Heart right ventricle (tissue), 16 donors: ENCODE results near the gene DNAH17. TPM values are rescaled to one million over a fixed set of nuclear protein-coding genes. Genes with fewer than 3 reads are reported as not detected.

Source experiments
- ATAC-seq, 8 donors: fragments of 200-7000 bp; cut with Tn5 transposase; one replicate each; pipeline ENCODE4 v1.9.1; 2020; ENCODE audit warnings: mild to moderate bottlenecking in 8 of 8, moderate library complexity in 8 of 8, moderate number of reproducible peaks in 1 of 8
- DNase-seq, 2 donors: peaks; one replicate each; pipeline ENCODE4 v3.0.0-alpha.2; 2020
- H3K27ac ChIP-seq, 10 donors: fragments of 200-600 bp; sonication (generic) in 2 of 10; one replicate each; pipeline versions ENCODE4 v1.5.0 to v1.8.0; 2020 to 2022; ENCODE audit warnings: mild to moderate bottlenecking in 3 of 10
- H3K27me3 ChIP-seq, 7 donors: fragments of 200-600 bp; one replicate each; pipeline ENCODE4 v1.8.0; 2021 to 2022; ENCODE audit warnings: mild to moderate bottlenecking in 2 of 7
- H3K36me3 ChIP-seq, 9 donors: fragments of 200-600 bp; sonication (generic) in 1 of 9; one replicate each; pipeline versions ENCODE4 v1.5.0 to v1.8.0; 2020 to 2022; ENCODE audit warnings: mild to moderate bottlenecking in 2 of 9
- H3K4me1 ChIP-seq, 9 donors: fragments of 200-600 bp; sonication (generic) in 1 of 9; one replicate each; pipeline versions ENCODE4 v1.5.0 to v1.8.0; 2020 to 2022; ENCODE audit warnings: mild to moderate bottlenecking in 4 of 9
- H3K4me3 ChIP-seq, 10 donors: fragments of 200-600 bp; sonication (generic) in 2 of 10; one replicate each; pipeline versions ENCODE4 v1.5.0 to v1.8.0; 2020 to 2022; ENCODE audit warnings: mild to moderate bottlenecking in 7 of 10, moderate library complexity in 2 of 10
- H3K9me3 ChIP-seq, 11 donors: fragments of 200-600 bp in 10 of 11; sonication (generic) in 2 of 11; one replicate each; pipeline versions ENCODE4 v1.5.0 to v1.8.0; 2013 to 2022; ENCODE audit warnings: mild to moderate bottlenecking in 2 of 11, control low read depth in 1 of 11, moderate library complexity in 1 of 11
- WGBS, 2 donors: extraction: QIAGEN DNeasy Blood & Tissue Kit; methylation state at CpG; one replicate each; pipeline ENCODE4 v1.1.7; 2013; ENCODE audit warnings: inconsistent platforms in 1 of 2; 5-methylcytosine and 5-hydroxymethylcytosine counted together
- intact Hi-C, 10 donors: fragments of 100-400 bp; cut with DNase I; formaldehyde crosslinking; loops; one replicate each; pipeline versions ENCODE4 v1.11.1 to v1.14.2; 2022
- polyA plus RNA-seq, 2 donors: library from polyadenylated mRNA; stranded (reverse); fragments of 200-250 nt; gene quantifications; one replicate each; pipeline ENCODE4 v1.2.3, GENCODE V29; 2013
- total RNA-seq, 10 donors: library from RNA; stranded (reverse); fragmentation: NEBNext Ultra II Directional in 3 of 10; extraction: Animal tissue kit (Norgen Biotek cat#: 25700) in 3 of 10; gene quantifications; one replicate each; pipeline versions ENCODE4 v1.2.1 to v1.2.4, GENCODE V29; 2021 to 2023
- TF ChIP-seq, protein P1 (sequence below), 9 donors: fragments of 200-600 bp; sonication (generic) in 2 of 9; IDR thresholded peaks; one replicate each; pipeline versions ENCODE4 v1.5.0 to v1.8.0; 2021 to 2022; ENCODE audit warnings: antibody characterized with exemption in 9 of 9, mild to moderate bottlenecking in 5 of 9, moderate library complexity in 1 of 9
- donor health status: Arrhythmogenic right ventricular cardiomyopathy.
- donor health status: ischemic (EF 13 %, LVEDD 7.1; RV severe dilation, severe dysfunction).
- donor health status: healthy with polysubstance abuse.
- donor health status: DM: no; HTN: yes; CAD: no.
- donor health status: DM: no; HTN: no; CAD: no.
- donor health status: ischemic (EF 25% LVEDD 6.9; RV normal size, moderate dysfunction).
- donor health status: ischemic (EF 25% LVEDD 5.7; RV mildly dilated, moderate dysfunction).
- donor health status: healthy.
- donor health status: DM: yes; HTN: yes; CAD: no.
- donor health status: Ischemic cardiomyopathy.
- donor health status: ischemic (EF 35%, LVEDD 5.7; RV mildly dilated, moderate dysfunction).
- donor health status: nonischemic (EF 11% LVEDD 7.7; RV severe dilation, severe dysfunction).
- donor health status: DM: yes; HTN: yes; CAD: no.
- donor health status: PGD.
- donor health status: ischemic (EF 29% LVEDD 5.4; RV normal size, mild dysfunction).
- donor health status: nonischemic (EF 23%, LVEDD 6.1; RV moderate dilation, normal function).

The DNAH17 gene
- total and polyA plus RNA-seq, 12 donors: 0.05 to 0.30 (median 0.09) TPM; not detected in 4

DNA sequence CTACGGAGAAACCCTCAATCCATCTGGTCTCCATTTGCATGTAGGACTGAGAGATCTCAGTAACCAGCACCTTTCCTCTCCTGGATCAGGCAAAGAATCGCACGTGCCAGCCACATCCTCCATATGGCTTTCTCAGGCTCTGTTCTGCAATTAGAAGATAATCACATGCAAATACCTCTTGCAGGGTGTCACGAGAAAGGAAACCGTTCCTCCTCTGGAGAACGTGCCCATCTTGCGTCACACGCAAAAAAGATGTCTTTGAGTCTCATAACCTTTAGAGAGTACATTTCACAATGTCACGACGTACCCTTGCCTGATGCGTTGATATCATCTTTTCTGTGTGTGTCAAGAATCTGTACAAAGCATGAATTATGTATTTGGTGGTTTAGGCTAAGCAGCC, 36.2 kb upstream of the DNAH17 start:
- H3K27ac ChIP-seq: no peak overlapping the region
- H3K4me1 ChIP-seq: peaks cover 0 to 29% (median 0%) of the 10 kb centered on the region in 9 donors
- no peak overlapping the region for H3K4me3 ChIP-seq
- DNase-seq (no peak), ATAC-seq (no peak)
- peaks cover 0 to 12% (median 0%) of the 10 kb centered on the region in 7 donors for H3K27me3 ChIP-seq
- peaks cover 0 to 7% (median 0%) of the 10 kb centered on the region in 11 donors for H3K9me3 ChIP-seq
- no peaks in the 10 kb centered on the region for H3K36me3 ChIP-seq
- 90 to 91% methylated on average over 11 of the region's 11 CpGs for WGBS, 2 donors
- intact Hi-C loops: no loop called here
- TF ChIP-seq, protein P1, sequence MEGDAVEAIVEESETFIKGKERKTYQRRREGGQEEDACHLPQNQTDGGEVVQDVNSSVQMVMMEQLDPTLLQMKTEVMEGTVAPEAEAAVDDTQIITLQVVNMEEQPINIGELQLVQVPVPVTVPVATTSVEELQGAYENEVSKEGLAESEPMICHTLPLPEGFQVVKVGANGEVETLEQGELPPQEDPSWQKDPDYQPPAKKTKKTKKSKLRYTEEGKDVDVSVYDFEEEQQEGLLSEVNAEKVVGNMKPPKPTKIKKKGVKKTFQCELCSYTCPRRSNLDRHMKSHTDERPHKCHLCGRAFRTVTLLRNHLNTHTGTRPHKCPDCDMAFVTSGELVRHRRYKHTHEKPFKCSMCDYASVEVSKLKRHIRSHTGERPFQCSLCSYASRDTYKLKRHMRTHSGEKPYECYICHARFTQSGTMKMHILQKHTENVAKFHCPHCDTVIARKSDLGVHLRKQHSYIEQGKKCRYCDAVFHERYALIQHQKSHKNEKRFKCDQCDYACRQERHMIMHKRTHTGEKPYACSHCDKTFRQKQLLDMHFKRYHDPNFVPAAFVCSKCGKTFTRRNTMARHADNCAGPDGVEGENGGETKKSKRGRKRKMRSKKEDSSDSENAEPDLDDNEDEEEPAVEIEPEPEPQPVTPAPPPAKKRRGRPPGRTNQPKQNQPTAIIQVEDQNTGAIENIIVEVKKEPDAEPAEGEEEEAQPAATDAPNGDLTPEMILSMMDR (IDR thresholded peaks at IDR 0.05): no peak

DNA sequence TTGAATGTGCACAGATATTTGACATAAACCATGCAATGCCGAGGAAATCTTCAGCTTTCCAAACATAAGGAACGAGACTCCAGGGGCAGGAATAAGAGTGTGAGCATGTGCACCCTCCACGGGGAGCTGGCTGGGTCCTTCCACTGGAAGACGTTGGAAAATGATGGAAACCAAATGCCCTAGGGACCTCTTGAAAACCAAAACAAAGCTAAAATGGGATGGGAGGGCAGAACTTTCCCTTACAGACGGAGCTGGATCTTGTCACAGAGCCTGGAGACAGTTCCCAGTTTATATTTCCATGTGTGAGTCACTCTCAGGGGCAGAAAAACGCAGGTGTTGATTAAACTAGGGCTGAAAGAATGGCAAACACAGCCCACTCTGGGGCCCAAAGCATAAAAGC, 34.4 kb upstream of the DNAH17 start:
- no peaks in the 10 kb centered on the region for H3K36me3 ChIP-seq
- 21 to 33% methylated on average over 6 of the region's 6 CpGs for WGBS, 2 donors
- H3K27ac ChIP-seq: no peak overlapping the region
- TF ChIP-seq, protein P1 (IDR thresholded peaks at IDR 0.05): no peak
- H3K4me1 ChIP-seq: peaks cover 0 to 17% (median 0%) of the 10 kb centered on the region in 9 donors
- ATAC-seq (peak in 6 of 8 donors; percentile 26 to 81 (median 71)), DNase-seq (peak in 1 of 2 donors; percentile 23)
- intact Hi-C loops: no loop called here
- H3K4me3 ChIP-seq: no peak overlapping the region
- peaks cover 0 to 6% (median 0%) of the 10 kb centered on the region in 11 donors for H3K9me3 ChIP-seq
- H3K27me3 ChIP-seq: peaks cover 0 to 19% (median 0%) of the 10 kb centered on the region in 7 donors

DNA sequence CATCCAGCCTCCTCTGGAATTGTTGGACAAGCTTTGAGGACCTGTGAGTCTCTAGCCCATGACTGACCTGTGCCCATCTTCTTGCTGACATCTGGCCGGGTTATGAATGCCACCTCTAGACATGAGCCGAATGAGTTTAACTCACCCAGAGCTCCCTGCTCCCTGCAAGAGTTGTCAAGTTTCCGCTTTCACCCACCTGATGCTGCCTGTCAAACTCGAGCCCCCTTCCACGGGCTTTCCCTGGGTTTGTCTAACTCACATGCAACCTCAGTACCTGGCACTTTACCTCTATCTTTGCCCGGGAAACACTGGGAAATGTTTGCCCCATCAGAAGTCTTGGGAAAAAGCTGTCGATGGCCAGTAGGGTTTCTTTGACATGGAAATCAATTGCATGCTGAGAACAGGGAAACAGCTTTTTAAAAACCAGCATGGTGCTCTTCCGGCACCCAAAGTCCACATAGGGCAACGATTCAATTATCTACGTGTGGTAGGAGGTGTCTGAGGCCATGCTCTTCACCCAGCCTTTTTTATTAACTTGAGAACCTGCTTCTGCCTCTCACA, 33.8 kb upstream of the DNAH17 start:
- Histone ChIP-seq H3K4me3 (no peak overlapping the region), H3K36me3 (no peaks in the 10 kb centered on the region), H3K9me3 (peaks cover 0 to 6% (median 0%) of the 10 kb centered on the region in 11 donors), H3K4me1 (peaks cover 0 to 16% (median 0%) of the 10 kb centered on the region in 9 donors), H3K27ac (no peak overlapping the region), H3K27me3 (peaks cover 0 to 19% (median 0%) of the 10 kb centered on the region in 7 donors)
- DNase-seq (no peak), ATAC-seq (no peak)
- WGBS, 2 donors: 50 to 62% methylated on average over 10 of the region's 10 CpGs
- TF ChIP-seq, protein P1 (IDR thresholded peaks at IDR 0.05): no peak
- intact Hi-C loops: no loop called here

DNA sequence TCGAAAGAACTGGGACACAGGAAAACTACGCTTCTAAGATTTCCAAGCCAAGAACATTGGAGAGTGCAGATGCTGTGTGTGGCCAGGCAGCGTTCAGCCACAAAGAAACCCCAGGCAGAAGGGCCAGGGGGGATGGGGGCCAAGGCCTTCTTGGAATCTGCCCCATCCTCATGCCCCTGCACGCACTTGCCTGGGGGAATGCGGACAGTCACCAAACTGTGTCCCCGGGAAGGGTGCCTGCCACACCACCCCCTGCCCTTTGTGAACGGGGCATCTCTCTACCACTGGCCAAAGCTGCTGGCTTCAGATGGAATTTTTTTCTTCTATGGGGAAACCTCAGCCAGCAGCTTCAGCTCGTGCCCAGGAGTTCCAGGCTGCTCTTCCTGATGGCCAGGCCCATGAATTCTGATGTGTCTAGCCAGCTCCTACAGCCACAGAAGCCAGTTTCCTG, 32.0 kb upstream of the DNAH17 start:
- intact Hi-C loops: loop anchor here in 1 of 10 donors (10.0 kb wide), 1 partner anchor 114 kb away; no protein-coding TSS in a partner anchor
- H3K36me3 ChIP-seq: no peaks in the 10 kb centered on the region
- H3K9me3 ChIP-seq: peaks cover 0 to 6% (median 0%) of the 10 kb centered on the region in 11 donors
- 73 to 75% methylated on average over 8 of the region's 8 CpGs for WGBS, 2 donors
- TF ChIP-seq, protein P1 (IDR thresholded peaks at IDR 0.05): no peak
- peaks cover 0 to 19% (median 0%) of the 10 kb centered on the region in 7 donors for H3K27me3 ChIP-seq
- peaks cover 0 to 16% (median 0%) of the 10 kb centered on the region in 9 donors for H3K4me1 ChIP-seq
- no peak overlapping the region for H3K4me3 ChIP-seq
- H3K27ac ChIP-seq: peak overlapping the region in 1 of 10 donors; percentile 15
- ATAC-seq: peak in 2 of 8 donors; percentile 6 to 23
- DNase-seq: no peak
